BLaER1 treated with 17β-estradiol and CSF1 and Interleukin-3, amounts not matched to agents 10 nM and 100 nM (cell line): ENCODE data around the gene HS6ST1.

ENCODE experiments used
- H3K27ac ChIP-seq, 11 experiments: shearing (Covaris generic); formaldehyde crosslinking; 2 replicates each; pipeline ENCODE4 v1.8.1; 2022
- H3K27me3 ChIP-seq, 11 experiments: shearing (Covaris generic); formaldehyde crosslinking; 2 replicates each; pipeline ENCODE4 v1.8.1; 2022
- H3K36me3 ChIP-seq, 11 experiments: shearing (Covaris generic); formaldehyde crosslinking; 2 replicates each; pipeline ENCODE4 v1.8.1; 2022
- H3K4me1 ChIP-seq, 10 experiments: shearing (Covaris generic); formaldehyde crosslinking; 2 replicates each; pipeline ENCODE4 v1.8.1; 2022
- H3K4me2 ChIP-seq, 11 experiments: shearing (Covaris generic); formaldehyde crosslinking; 2 replicates each; pipeline ENCODE4 v1.8.1; 2022
- H3K4me3 ChIP-seq, 10 experiments: shearing (Covaris generic); formaldehyde crosslinking; 2 replicates each; pipeline ENCODE4 v1.8.1; 2022
- H3K9ac ChIP-seq, 11 experiments: shearing (Covaris generic); formaldehyde crosslinking; 2 replicates each; pipeline ENCODE4 v1.8.1; 2022
- H3K9me3 ChIP-seq, 11 experiments: shearing (Covaris generic); formaldehyde crosslinking; replicated peaks in 1 of 11; 2 replicates each; pipeline ENCODE4 v1.8.1; 2022
- H4K20me1 ChIP-seq, 11 experiments: shearing (Covaris generic); formaldehyde crosslinking; 2 replicates each; pipeline ENCODE4 v1.8.1; 2022
- Cebpa-rat ChIP-seq, 11 experiments: shearing (Covaris generic); IDR thresholded peaks; 2 replicates each; pipeline ENCODE4 v1.8.1; 2022

The HS6ST1 gene

DNA sequence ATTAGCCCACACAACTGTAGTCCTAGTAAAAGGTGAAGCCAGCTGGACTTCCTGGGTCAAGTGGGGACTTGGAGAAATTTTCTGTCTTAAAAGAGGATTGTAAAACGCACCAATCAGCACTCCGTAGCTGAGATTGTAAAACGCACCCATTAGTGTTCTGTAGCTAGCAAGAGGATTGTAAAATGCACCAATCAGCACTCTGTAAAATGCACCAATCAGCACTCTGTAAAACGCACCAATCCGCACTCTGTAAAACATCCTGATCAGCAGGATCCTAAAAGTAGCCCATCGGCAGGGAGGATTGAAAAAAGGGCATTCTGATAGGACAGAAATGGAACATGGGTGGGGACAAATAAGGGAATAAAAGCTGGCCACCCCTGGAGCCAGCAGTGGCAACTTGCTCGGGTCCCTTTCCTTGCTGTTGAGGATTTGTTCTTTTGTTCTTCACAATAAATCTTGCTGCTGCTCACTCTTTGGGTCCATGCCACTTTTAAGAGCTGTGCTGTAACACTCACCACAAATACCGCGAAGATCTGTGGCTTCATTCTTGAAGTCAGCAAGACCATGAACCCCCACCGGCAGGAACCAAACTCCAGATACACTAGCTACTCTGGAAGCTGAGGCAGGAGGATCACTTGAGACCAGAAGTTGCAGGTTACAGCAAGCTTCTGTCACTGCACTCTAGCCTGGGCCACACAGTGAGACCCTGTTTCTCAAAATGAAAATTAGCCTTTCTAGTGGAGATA is 102.6 kb downstream of the HS6ST1 start:
- no peak overlapping the region for H3K4me3 ChIP-seq
- no peak for TF ChIP-seq Cebpa-rat (IDR thresholded peaks at IDR 0.05)
- no peaks in the 10 kb centered on the region; a peak in 1 of 22 replicates for H3K27me3 ChIP-seq
- peaks cover 4 to 13% (median 7%) of the 10 kb centered on the region in 11 experiments; a peak in 11 of 22 replicates for H3K9me3 ChIP-seq
- no peaks in the 10 kb centered on the region for H4K20me1 ChIP-seq
- peaks cover 10 to 27% (median 16%) of the 10 kb centered on the region in 10 experiments for H3K4me1 ChIP-seq
- H3K9ac ChIP-seq: no peak overlapping the region
- no peak overlapping the region for H3K4me2 ChIP-seq
- H3K27ac ChIP-seq: no peak overlapping the region
- no peaks in the 10 kb centered on the region for H3K36me3 ChIP-seq
